Glutamatergic neuron (in vitro differentiated cells): Measurements from ENCODE around the gene RNF126. TPM values are rescaled to one million over a fixed set of nuclear protein-coding genes. Genes with fewer than 3 reads are reported as not detected.
A peak's percentile ranks its signal among the peaks of the same experiment; 100 is the strongest.

Experiments
- DNase-seq: peaks from one replicate; pipeline ENCODE4 v3.0.0; 2022
- H3K27ac Mint-ChIP-seq: one replicate; pipeline ENCODE4 v1.8.0; 2020; ENCODE audit warnings: mild to moderate bottlenecking, mixed read lengths, inconsistent platforms; ENCODE audit not compliant: unreplicated experiment
- H3K27me3 Mint-ChIP-seq: one replicate; pipeline ENCODE4 v1.8.0; 2020; ENCODE audit warnings: mild to moderate bottlenecking, moderate library complexity, mixed read lengths, inconsistent platforms; ENCODE audit not compliant: unreplicated experiment
- H3K36me3 Mint-ChIP-seq: one replicate; pipeline ENCODE4 v1.8.0; 2020; ENCODE audit warnings: mild to moderate bottlenecking, mixed read lengths, inconsistent platforms; ENCODE audit not compliant: unreplicated experiment
- H3K4me1 Mint-ChIP-seq: one replicate; pipeline ENCODE4 v1.8.0; 2020; ENCODE audit warnings: mild to moderate bottlenecking, low read depth, mixed read lengths, inconsistent platforms; ENCODE audit not compliant: unreplicated experiment
- H3K4me3 Mint-ChIP-seq: one replicate; pipeline ENCODE4 v1.8.0; 2020; ENCODE audit warnings: mild to moderate bottlenecking, mixed read lengths, inconsistent platforms; ENCODE audit not compliant: unreplicated experiment
- H3K9me3 Mint-ChIP-seq: one replicate; pipeline ENCODE4 v1.8.0; 2020; ENCODE audit warnings: mild to moderate bottlenecking, moderate library complexity, mixed read lengths, inconsistent platforms; ENCODE audit not compliant: unreplicated experiment
- CTCF ChIP-seq: fragments of 200-600 bp; sonication (generic); IDR thresholded peaks from one replicate; pipeline ENCODE4 v1.5.0; 2021; ENCODE audit not compliant: partially characterized antibody, unreplicated experiment
- total RNA-seq: library from RNA; stranded (reverse); fragmentation: NEBNext Ultra II Directional; extraction: Animal tissue kit (Norgen Biotek cat#: 25700); gene quantifications from one replicate; pipeline ENCODE4 v1.2.1, GENCODE V29; 2021; ENCODE audit not compliant: unreplicated experiment

RNF126 gene
- total RNA-seq, 1 donor from 2014 or later = 51.7 TPM

GRCh38 chr19:679418-680286 is 16.6 kb upstream of the RNF126 start:
- no peak overlapping the region for H3K27ac Mint-ChIP-seq
- peak; percentile 72 for DNase-seq
- H3K36me3 Mint-ChIP-seq = no peaks in the 10 kb centered on the region
- peaks cover 14% of the 10 kb centered on the region for H3K27me3 Mint-ChIP-seq
- peaks cover 5% of the 10 kb centered on the region for H3K4me1 Mint-ChIP-seq
- H3K4me3 Mint-ChIP-seq = peak overlapping the region; percentile 65
- no peak for TF ChIP-seq CTCF
- H3K9me3 Mint-ChIP-seq = peaks cover 10% of the 10 kb centered on the region

- peaks cover 10% of the 10 kb centered on the region for H3K9me3 Mint-ChIP-seq
- no peak for TF ChIP-seq CTCF
- H3K27ac Mint-ChIP-seq = no peak overlapping the region
- peak overlapping the region; percentile 52 for H3K4me3 Mint-ChIP-seq
- no peak for DNase-seq
- peaks cover 5% of the 10 kb centered on the region for H3K4me1 Mint-ChIP-seq
- peaks cover 14% of the 10 kb centered on the region for H3K27me3 Mint-ChIP-seq
- no peaks in the 10 kb centered on the region for H3K36me3 Mint-ChIP-seq
These were observed 15.9 kb upstream of the RNF126 start for GRCh38 chr19:678791-679388.

DNA sequence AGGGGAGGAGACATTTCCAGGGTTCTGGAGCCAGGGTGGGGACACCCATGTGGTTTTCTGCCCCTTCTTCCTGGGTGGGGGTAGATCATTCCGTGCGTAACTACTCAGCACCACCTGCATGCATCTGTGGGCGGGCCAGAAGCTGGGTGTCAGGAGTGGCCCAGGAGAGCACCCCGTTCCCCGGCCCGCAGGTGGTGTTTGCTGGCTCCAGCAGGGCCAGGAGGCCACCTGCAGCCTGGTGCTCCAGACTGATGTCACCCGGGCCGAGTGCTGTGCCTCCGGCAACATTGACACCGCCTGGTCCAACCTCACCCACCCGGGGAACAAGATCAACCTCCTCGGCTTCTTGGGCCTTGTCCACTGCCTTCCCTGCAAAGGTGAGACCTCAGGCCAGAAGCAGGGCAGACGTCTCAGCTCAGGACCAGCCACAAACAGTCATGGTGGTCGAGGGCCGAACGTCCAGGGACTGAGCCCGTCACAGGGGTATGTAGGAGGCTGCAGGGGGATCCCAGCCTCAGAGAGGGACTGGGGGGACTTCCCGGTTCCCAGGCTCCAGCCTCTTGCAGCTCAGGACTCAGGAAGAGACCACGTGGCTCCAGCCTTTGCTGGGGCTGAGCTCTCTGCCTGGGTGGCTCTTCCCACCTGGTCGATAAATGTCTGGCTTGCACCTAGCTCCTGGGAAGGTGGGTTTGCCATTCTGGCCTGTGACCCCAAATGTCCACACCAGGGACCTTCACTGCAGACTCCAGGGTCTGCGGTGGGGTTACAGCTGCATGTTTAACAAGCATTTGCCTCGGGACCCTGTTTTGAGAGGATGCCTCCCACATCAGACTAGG is 14.8 kb upstream of the RNF126 start:
- Mint-ChIP-seq H3K36me3 (no peaks in the 10 kb centered on the region), H3K27me3 (peaks cover 14% of the 10 kb centered on the region), H3K9me3 (peaks cover 10% of the 10 kb centered on the region), H3K4me1 (peaks cover 5% of the 10 kb centered on the region), H3K27ac (no peak overlapping the region), H3K4me3 (no peak overlapping the region)
- no peak for TF ChIP-seq CTCF
- DNase-seq = no peak

- no peak overlapping the region for H3K27ac Mint-ChIP-seq
- peaks cover 5% of the 10 kb centered on the region for H3K4me1 Mint-ChIP-seq
- TF ChIP-seq CTCF = no peak
- no peak for DNase-seq
- H3K9me3 Mint-ChIP-seq = peaks cover 10% of the 10 kb centered on the region
- H3K27me3 Mint-ChIP-seq = peaks cover 14% of the 10 kb centered on the region
- no peaks in the 10 kb centered on the region for H3K36me3 Mint-ChIP-seq
- H3K4me3 Mint-ChIP-seq = no peak overlapping the region
These were observed 14.2 kb upstream of the RNF126 start for GRCh38 chr19:677201-677600.
